ENCODE data around the gene TLE3. TPM values are rescaled to one million over a fixed set of nuclear protein-coding genes. Genes with fewer than 3 reads are reported as not detected.
A peak's percentile ranks its signal among the peaks of the same experiment; 100 is the strongest.

TLE3 gene
- total RNA-seq, 1 experiment from 2014 or later = 98.2 TPM

- H2AFZ ChIP-seq (ENCODE audit: low read length) = no peak overlapping the region
- H3T11ph ChIP-seq (ENCODE audit: low read length) = no peak overlapping the region
- H3K4ac ChIP-seq (ENCODE audit: low read depth, low read length) = no peak overlapping the region
- H3K14ac ChIP-seq (ENCODE audit: insufficient read depth, low read length) = no peak overlapping the region
- no peak overlapping the region for H2BK120ac ChIP-seq (ENCODE audit: low read depth, low read length, poor library complexity, severe bottlenecking)
- Mint-ChIP-seq H3K27ac (no peak overlapping the region), H3K36me3 (ENCODE audit: insufficient read depth in 1 of 3, low read depth in 3 of 3) (no peaks in the 10 kb centered on the region; a peak in 1 of 7 replicates), H3K9me3 (no peaks in the 10 kb centered on the region; a peak in 1 of 5 replicates), H3K27me3 (ENCODE audit: low read depth) (peaks cover 18% of the 10 kb centered on the region), H3K4me1 (no peaks in the 10 kb centered on the region), H3K4me3 (no peak overlapping the region)
- no peak overlapping the region for H3K18ac ChIP-seq (ENCODE audit: insufficient read length, low read depth, low read length)
- no peaks in the 10 kb centered on the region for H3K9me3 ChIP-seq (ENCODE audit: control insufficient read depth, low read depth, low read length)
- no peaks in the 10 kb centered on the region for H3K79me1 ChIP-seq (ENCODE audit: insufficient read depth, low read depth, low read length, poor library complexity, severe bottlenecking)
- no peak overlapping the region for H3K23ac ChIP-seq (ENCODE audit: insufficient read length, low read depth, low read length)
- no peak overlapping the region for H2BK20ac ChIP-seq (ENCODE audit: low read depth, low read length, poor library complexity, severe bottlenecking)
- no peak overlapping the region for H3K27ac ChIP-seq (ENCODE audit: insufficient read length, low read depth, low read length)
- H3K79me2 ChIP-seq (ENCODE audit: insufficient read depth, low read length) = no peaks in the 10 kb centered on the region
- H2AK5ac ChIP-seq (ENCODE audit: insufficient read length, low read length) = no peak overlapping the region
- H3K56ac ChIP-seq (ENCODE audit: insufficient read length, low read depth, low read length) = no peak overlapping the region
- DNase-seq = no peak
- no peak overlapping the region for H2BK5ac ChIP-seq (ENCODE audit: insufficient read length, low read length)
- no peak overlapping the region for H3K9ac ChIP-seq (ENCODE audit: extremely low read depth, insufficient read length, low read length)
- H4K5ac ChIP-seq (ENCODE audit: insufficient read length, low read depth, low read length) = no peak overlapping the region
- peak; percentile 26; the same call in 2 of the 3 replicates for TF ChIP-seq CTCF (conservative IDR thresholded peaks at IDR 0.05)
- no peak overlapping the region for H2BK15ac ChIP-seq (ENCODE audit: low read depth, low read length)
- H3K23me2 ChIP-seq (ENCODE audit: insufficient read length, low read depth, low read length, poor library complexity, severe bottlenecking) = no peaks in the 10 kb centered on the region
- H3K4me1 ChIP-seq (ENCODE audit: insufficient read depth, low read length) = no peaks in the 10 kb centered on the region
- no peaks in the 10 kb centered on the region for H3K27me3 ChIP-seq (ENCODE audit: insufficient read depth, low read length)
- no peaks in the 10 kb centered on the region for H4K20me1 ChIP-seq (ENCODE audit: control insufficient read depth, insufficient read depth, insufficient read length)
- H3K4me2 ChIP-seq (ENCODE audit: insufficient read depth, insufficient read length, low read length) = no peak overlapping the region
- no CpG with 5 or more reads among the region's 8 CpGs for WGBS (ENCODE audit: extremely low coverage, insufficient read length, low lambda C conversion rate)
- no peak overlapping the region for H4K91ac ChIP-seq (ENCODE audit: insufficient read length, low read depth, low read length)
- no peak overlapping the region for H2BK12ac ChIP-seq (ENCODE audit: insufficient read length, low read depth, low read length)
- no peak overlapping the region for H4K8ac ChIP-seq (replicated peaks; ENCODE audit: insufficient read length, low read depth, low read length)
These were observed 24.0 kb upstream of the TLE3 start for GRCh38 chr15:70121624-70122302.

All from H9 (cell line).